ENCODE results near the gene TIAM2. TPM values are rescaled to one million over a fixed set of nuclear protein-coding genes. Genes with fewer than 3 reads are reported as not detected.

TIAM2 gene
- total and polyA plus RNA-seq, 2 donors (not counting 3 experiments of a cell fraction or from before 2014, with no cell fraction given) = 9.6 to 18.5 TPM

DNA sequence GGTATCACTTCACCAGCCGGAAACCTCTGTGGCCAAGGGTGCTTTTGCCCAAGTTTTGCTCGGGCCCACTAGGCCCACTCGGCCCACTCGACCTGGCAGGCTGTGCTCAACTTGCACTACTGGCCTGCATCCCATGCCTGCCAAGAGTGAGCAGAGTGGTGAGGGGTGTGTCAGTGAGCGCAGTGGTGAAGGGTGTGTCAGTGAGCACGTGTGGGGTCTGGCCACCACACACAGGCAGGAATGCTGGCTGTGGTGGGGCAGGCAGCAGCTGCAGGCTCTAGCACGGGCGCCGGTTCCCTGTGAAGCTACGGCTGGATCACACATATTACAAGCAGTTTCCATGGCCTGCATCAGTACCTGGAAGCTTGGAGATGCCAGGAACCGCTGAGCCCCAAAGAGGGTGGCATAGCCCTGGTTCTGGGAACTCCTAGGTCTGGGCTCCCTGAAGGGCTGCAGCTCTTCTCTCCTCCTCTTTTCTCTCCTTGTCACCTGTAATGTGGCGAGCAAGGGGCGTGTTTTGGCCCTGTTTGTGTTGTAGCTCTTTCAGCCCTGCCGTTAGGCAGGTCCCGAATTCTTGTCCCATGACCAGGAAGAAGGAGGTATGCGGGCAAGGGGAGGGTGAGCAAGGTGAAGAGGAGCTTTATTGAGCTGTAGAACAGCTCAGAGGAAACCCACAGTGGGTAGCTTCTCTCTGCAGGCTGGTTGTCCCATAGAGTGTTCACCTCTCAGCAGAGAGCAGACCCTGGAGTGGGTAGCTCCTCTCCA, 217.7 kb downstream of the TIAM2 start:
- H3K9ac ChIP-seq (replicated peaks; ENCODE audit: extremely low read depth, insufficient read depth, low read length) = no peak overlapping the region
- no peak for FAIRE-seq
- H3K9me1 ChIP-seq (replicated peaks; ENCODE audit: control insufficient read depth, extremely low read depth, insufficient read depth, low read length) = no peaks in the 10 kb centered on the region
- intact Hi-C loops (cut with micrococcal nuclease) = no loop called here
- dilution Hi-C loops (cut with MboI; ENCODE audit: extremely low pct_ligation_motif_present, low sequenced_read_pairs) = no loop called here
- no peaks in the 10 kb centered on the region for H3K79me2 ChIP-seq (ENCODE audit: control insufficient read depth, insufficient read depth, low read length)
- no peaks in the 10 kb centered on the region for H4K20me1 ChIP-seq (replicated peaks; ENCODE audit: control insufficient read depth, extremely low read depth, insufficient read depth, low read length)
- H3K27me3 ChIP-seq (ENCODE audit: control insufficient read depth in 2 of 2, insufficient read depth in 2 of 2, low read length in 2 of 2) = no peaks in the 10 kb centered on the region
- H2AFZ ChIP-seq (ENCODE audit: low read depth, low read length) = no peak overlapping the region
- H3K4me3 ChIP-seq (replicated peaks in 1 of 3; ENCODE audit: insufficient read depth in 1 of 3, low read depth in 1 of 3, low read length in 3 of 3) = no peak overlapping the region
- no peaks in the 10 kb centered on the region for H3K9me3 ChIP-seq (replicated peaks; ENCODE audit: control insufficient read depth, insufficient read depth, low read length)
- no TSS peak for BruUV-seq (replicated peaks)
- no peak overlapping the region for H3K4me2 ChIP-seq (ENCODE audit: insufficient read depth, low read length)
- ChIA-PET CTCF (interaction anchor here (0.8 to 1.8 kb wide), 5 partner anchors 9 to 345 kb away, joined by 3 to 9 read pairs (median 4); no protein-coding TSS in a partner anchor), POLR2A (interaction anchor here (0.6 kb wide), 1 partner anchor 401 kb away, joined by 4 read pairs; no protein-coding TSS in a partner anchor)
- TF ChIP-seq MYC (IDR thresholded peaks at IDR 0.05; ENCODE audit: low read depth, low read length) (no peak), GATA2 (IDR thresholded peaks at IDR 0.05; ENCODE audit: insufficient read depth, insufficient read length, low read depth, low read length) (no peak), FOS (IDR thresholded peaks at IDR 0.05; ENCODE audit: borderline replicate concordance, insufficient read depth, low read length) (no peak), JUN (IDR thresholded peaks at IDR 0.05; ENCODE audit: borderline replicate concordance, insufficient read depth, insufficient read length, low read depth) (no peak), CTCF (IDR thresholded peaks at IDR 0.05; ENCODE audit: extremely low read depth in 1 of 2, insufficient read depth in 1 of 2, low read depth in 1 of 2, low read length in 2 of 2) (no peak), POLR2AphosphoS5 (IDR thresholded peaks at IDR 0.05; ENCODE audit: insufficient read depth, low read depth, low read length) (no peak), POLR2A (IDR thresholded peaks at IDR 0.05; ENCODE audit: low read depth, low read length) (no peak), EZH2 (IDR thresholded peaks at IDR 0.05; ENCODE audit: borderline replicate concordance, low read depth, low read length, severe bottlenecking) (no peak)
- TF ChIP-seq, protein P1, sequence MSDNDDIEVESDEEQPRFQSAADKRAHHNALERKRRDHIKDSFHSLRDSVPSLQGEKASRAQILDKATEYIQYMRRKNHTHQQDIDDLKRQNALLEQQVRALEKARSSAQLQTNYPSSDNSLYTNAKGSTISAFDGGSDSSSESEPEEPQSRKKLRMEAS (IDR thresholded peaks at IDR 0.05; ENCODE audit: insufficient read depth, insufficient read length) = no peak
- DNase-seq (ENCODE audit: low read depth, low spot score) = no peak
- no peaks in the 10 kb centered on the region for H3K36me3 ChIP-seq (ENCODE audit: control insufficient read depth in 2 of 2, extremely low read depth in 1 of 2, insufficient read depth in 2 of 2, low read length in 2 of 2)
- H3K4me1 ChIP-seq (ENCODE audit: control insufficient read depth, extremely low read depth, insufficient read depth, low read length) = no peaks in the 10 kb centered on the region
- no peak overlapping the region for H3K27ac ChIP-seq (ENCODE audit: insufficient read depth, low read depth, low read length)

Data from endothelial cell of umbilical vein (primary cell).